Prostate gland (tissue), 2 donors: ENCODE data around the gene OR8J3.

Source experiments
- POLR2A ChIP-seq: fragments of 450-650 bp; IDR thresholded peaks from one replicate; pipeline ENCODE4 v1.6.1; 2016; ENCODE audit warnings: antibody characterized with exemption, mild to moderate bottlenecking
- POLR2AphosphoS5 ChIP-seq: sonication (generic); formaldehyde crosslinking; IDR thresholded peaks from one replicate; pipeline ENCODE4 v1.6.1; 2017; ENCODE audit warnings: antibody characterized with exemption
- TF ChIP-seq, protein P1 (sequence below), 4 experiments: fragments of 200-600 bp in 2 of 4; fragments of 450-650 bp in 2 of 4; sonication (generic) in 2 of 4; IDR thresholded peaks; 1 replicate in 3 of 4; 2 replicates in 1 of 4; pipeline ENCODE4 v1.5.1; 2016 to 2019; ENCODE audit warnings: antibody characterized with exemption in 4 of 4, mild to moderate bottlenecking in 2 of 4, moderate library complexity in 2 of 4

DNA sequence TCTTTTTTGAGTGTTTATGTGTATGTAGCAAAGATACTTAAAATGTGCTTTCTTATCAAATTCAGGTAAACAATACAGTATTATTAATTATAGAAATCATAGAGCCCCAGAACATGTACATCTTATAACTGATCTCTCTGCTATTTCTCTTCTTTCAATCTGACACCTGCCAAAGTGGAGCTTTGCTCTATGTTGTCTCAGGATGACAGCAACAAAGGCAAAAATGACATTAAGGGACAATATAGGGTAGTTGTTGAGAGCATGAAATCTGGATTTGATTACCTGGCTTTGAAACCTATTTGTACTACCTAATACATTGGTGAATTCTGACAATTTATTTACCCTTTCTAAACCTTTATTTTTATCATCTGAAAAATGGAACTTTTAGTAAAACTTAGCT lies 43.5 kb upstream of the OR8J3 start:
- TF ChIP-seq, protein P1, sequence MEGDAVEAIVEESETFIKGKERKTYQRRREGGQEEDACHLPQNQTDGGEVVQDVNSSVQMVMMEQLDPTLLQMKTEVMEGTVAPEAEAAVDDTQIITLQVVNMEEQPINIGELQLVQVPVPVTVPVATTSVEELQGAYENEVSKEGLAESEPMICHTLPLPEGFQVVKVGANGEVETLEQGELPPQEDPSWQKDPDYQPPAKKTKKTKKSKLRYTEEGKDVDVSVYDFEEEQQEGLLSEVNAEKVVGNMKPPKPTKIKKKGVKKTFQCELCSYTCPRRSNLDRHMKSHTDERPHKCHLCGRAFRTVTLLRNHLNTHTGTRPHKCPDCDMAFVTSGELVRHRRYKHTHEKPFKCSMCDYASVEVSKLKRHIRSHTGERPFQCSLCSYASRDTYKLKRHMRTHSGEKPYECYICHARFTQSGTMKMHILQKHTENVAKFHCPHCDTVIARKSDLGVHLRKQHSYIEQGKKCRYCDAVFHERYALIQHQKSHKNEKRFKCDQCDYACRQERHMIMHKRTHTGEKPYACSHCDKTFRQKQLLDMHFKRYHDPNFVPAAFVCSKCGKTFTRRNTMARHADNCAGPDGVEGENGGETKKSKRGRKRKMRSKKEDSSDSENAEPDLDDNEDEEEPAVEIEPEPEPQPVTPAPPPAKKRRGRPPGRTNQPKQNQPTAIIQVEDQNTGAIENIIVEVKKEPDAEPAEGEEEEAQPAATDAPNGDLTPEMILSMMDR (IDR thresholded peaks at IDR 0.05) = no peak
- no peak for TF ChIP-seq POLR2A
- TF ChIP-seq POLR2AphosphoS5 = no peak
